ENCODE measurements around the gene PLEKHG3. TPM values are rescaled to one million over a fixed set of nuclear protein-coding genes. Genes with fewer than 3 reads are reported as not detected.
"Not testable (repeated sequence)": the region's sequence is repeated elsewhere in the genome, so short reads cannot be mapped to it uniquely, and the experiment has no call there.

Gene PLEKHG3
- total RNA-seq, 2 experiments from 2014 or later: not detected

DNA sequence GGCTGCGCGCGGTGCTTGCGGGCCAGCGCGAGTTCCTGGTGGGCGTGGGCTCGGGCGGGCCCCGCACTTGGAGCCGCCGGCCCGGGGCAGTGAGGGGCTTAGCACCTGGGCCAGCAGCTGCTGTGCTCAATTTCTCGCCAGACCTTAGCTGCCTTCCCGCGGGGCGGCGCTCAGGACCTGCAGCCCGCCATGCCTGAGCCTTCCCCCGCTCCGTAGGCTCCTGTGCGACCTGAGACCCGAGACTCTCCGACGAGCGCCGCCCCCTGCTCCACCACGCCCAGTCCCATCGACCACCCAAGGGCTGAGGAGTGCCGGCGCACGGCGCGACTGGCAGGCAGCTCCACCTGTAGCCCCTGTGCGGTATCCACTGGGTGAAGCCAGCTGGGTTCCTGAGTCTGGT, 46.0 kb upstream of the PLEKHG3 start:
- H3K79me2 ChIP-seq (ENCODE audit: insufficient read depth, low read depth, low read length): no peaks in the 10 kb centered on the region
- no TSS peak for BruUV-seq (replicated peaks)
- H3K27ac ChIP-seq (ENCODE audit: low read depth, low read length, poor library complexity, severe bottlenecking): no peak overlapping the region
- DNase-seq (ENCODE audit: low spot score): no peak
- intact Hi-C loops (cut with micrococcal nuclease; ENCODE audit: unreplicated experiment): no loop called here
- no peaks in the 10 kb centered on the region for H3K9me2 ChIP-seq (ENCODE audit: insufficient read depth, low read length)
- H4K20me1 ChIP-seq (ENCODE audit: insufficient read depth, low read length): no peaks in the 10 kb centered on the region
- ChIA-PET CTCF (ENCODE audit: unreplicated experiment) (no interaction called here), POLR2A (no interaction called here)
- no peak overlapping the region for H3K4me3 ChIP-seq (ENCODE audit: low read depth, low read length, poor library complexity, severe bottlenecking)
- no peak for TF ChIP-seq EZH2phosphoT487 (IDR thresholded peaks at IDR 0.05; ENCODE audit: borderline replicate concordance, low read depth, low read length)
- TF ChIP-seq, protein P1, sequence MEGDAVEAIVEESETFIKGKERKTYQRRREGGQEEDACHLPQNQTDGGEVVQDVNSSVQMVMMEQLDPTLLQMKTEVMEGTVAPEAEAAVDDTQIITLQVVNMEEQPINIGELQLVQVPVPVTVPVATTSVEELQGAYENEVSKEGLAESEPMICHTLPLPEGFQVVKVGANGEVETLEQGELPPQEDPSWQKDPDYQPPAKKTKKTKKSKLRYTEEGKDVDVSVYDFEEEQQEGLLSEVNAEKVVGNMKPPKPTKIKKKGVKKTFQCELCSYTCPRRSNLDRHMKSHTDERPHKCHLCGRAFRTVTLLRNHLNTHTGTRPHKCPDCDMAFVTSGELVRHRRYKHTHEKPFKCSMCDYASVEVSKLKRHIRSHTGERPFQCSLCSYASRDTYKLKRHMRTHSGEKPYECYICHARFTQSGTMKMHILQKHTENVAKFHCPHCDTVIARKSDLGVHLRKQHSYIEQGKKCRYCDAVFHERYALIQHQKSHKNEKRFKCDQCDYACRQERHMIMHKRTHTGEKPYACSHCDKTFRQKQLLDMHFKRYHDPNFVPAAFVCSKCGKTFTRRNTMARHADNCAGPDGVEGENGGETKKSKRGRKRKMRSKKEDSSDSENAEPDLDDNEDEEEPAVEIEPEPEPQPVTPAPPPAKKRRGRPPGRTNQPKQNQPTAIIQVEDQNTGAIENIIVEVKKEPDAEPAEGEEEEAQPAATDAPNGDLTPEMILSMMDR (conservative IDR thresholded peaks at IDR 0.05; ENCODE audit: low read length): no peak
- no peaks in the 10 kb centered on the region for H3K9me3 ChIP-seq (ENCODE audit: low read length)
- no peak overlapping the region for H2AFZ ChIP-seq (ENCODE audit: low read length)
- H3K4me2 ChIP-seq (ENCODE audit: low read length): no peak overlapping the region
- no peaks in the 10 kb centered on the region for H3K36me3 ChIP-seq (ENCODE audit: insufficient read depth, low read length)
- H3K4me1 ChIP-seq (ENCODE audit: insufficient read depth, low read length, poor library complexity, severe bottlenecking): no peaks in the 10 kb centered on the region

DNA sequence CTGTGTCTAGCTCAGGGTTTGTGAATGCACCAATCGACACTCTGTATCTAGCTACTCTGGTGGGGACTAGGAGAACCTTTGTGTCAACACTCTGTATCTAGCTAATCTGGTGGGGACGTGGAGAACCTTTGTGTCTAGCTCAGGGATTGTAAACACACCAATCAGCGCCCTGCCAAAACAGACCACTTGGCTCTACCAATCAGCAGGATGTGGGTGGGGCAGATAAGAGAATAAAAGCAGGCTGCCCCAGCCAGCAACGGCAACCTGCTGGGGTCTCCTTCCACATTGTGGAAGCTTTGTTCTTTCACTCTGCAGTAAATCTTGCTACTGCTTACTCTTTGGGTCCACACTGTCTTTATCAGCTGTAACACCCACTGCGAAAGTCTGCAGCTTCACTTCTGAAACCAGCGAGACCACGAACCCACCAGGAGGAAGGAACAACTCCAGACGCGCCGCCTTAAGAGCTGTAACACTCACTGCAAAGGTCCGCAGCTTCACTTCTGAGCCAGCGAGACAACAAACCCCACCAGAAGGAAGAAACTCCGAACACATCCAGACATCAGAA, 45.4 kb upstream of the PLEKHG3 start:
- H3K4me1 ChIP-seq (ENCODE audit: insufficient read depth, low read length, poor library complexity, severe bottlenecking); H3K9me2 ChIP-seq (ENCODE audit: insufficient read depth, low read length); H3K9me3 ChIP-seq (ENCODE audit: low read length); CTCF ChIA-PET (ENCODE audit: unreplicated experiment); H3K4me3 ChIP-seq (ENCODE audit: low read depth, low read length, poor library complexity, severe bottlenecking); H3K36me3 ChIP-seq (ENCODE audit: insufficient read depth, low read length); H2AFZ ChIP-seq (ENCODE audit: low read length); H3K27ac ChIP-seq (ENCODE audit: low read depth, low read length, poor library complexity, severe bottlenecking); H3K4me2 ChIP-seq (ENCODE audit: low read length); BruUV-seq (replicated peaks); POLR2A ChIA-PET; H3K79me2 ChIP-seq (ENCODE audit: insufficient read depth, low read depth, low read length); intact Hi-C loops (cut with micrococcal nuclease; ENCODE audit: unreplicated experiment); DNase-seq (ENCODE audit: low spot score); H4K20me1 ChIP-seq (ENCODE audit: insufficient read depth, low read length): not testable (repeated sequence)

DNA sequence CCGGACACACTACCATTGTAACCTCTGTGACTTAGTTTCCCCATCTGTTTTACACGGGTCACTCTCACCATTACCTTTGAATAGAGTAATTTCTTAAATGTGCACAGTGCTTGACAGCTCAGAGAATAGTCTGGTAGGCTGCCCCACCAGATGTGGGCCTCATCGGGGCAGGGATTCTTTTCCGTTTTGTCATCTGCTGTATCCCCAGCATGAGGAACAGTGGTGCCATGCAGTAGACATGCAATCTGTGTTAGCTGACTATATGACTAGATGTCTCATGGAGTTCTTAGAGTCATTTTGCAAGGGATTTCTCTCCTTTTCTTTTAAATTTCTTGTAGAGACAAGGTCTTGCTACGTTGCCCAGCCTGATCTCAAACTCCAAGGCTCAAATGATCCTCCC, 44.9 kb upstream of the PLEKHG3 start:
- Histone ChIP-seq H3K4me2 (ENCODE audit: low read length) (no peak overlapping the region), H3K9me3 (ENCODE audit: low read length) (no peaks in the 10 kb centered on the region), H3K79me2 (ENCODE audit: insufficient read depth, low read depth, low read length) (no peaks in the 10 kb centered on the region), H4K20me1 (ENCODE audit: insufficient read depth, low read length) (no peaks in the 10 kb centered on the region), H3K9me2 (ENCODE audit: insufficient read depth, low read length) (no peaks in the 10 kb centered on the region), H2AFZ (ENCODE audit: low read length) (no peak overlapping the region), H3K4me1 (ENCODE audit: insufficient read depth, low read length, poor library complexity, severe bottlenecking) (no peaks in the 10 kb centered on the region), H3K36me3 (ENCODE audit: insufficient read depth, low read length) (no peaks in the 10 kb centered on the region), H3K27ac (ENCODE audit: low read depth, low read length, poor library complexity, severe bottlenecking) (no peak overlapping the region), H3K4me3 (ENCODE audit: low read depth, low read length, poor library complexity, severe bottlenecking) (no peak overlapping the region)
- POLR2A ChIA-PET: no interaction called here
- no peak for DNase-seq (ENCODE audit: low spot score)
- BruUV-seq (replicated peaks): no TSS peak
- CTCF ChIA-PET (ENCODE audit: unreplicated experiment): no interaction called here
- no peak for TF ChIP-seq EZH2phosphoT487 (IDR thresholded peaks at IDR 0.05; ENCODE audit: borderline replicate concordance, low read depth, low read length)
- TF ChIP-seq, protein P1 (conservative IDR thresholded peaks at IDR 0.05; ENCODE audit: low read length): no peak
- intact Hi-C loops (cut with micrococcal nuclease; ENCODE audit: unreplicated experiment): no loop called here

All from OCI-LY7 (cell line).